Peyer's patch (tissue), 4 donors: Measurements from ENCODE around the gene SMAD3.

Experiments used
- POLR2A ChIP-seq, 2 donors: fragments of 450-650 bp; IDR thresholded peaks; one replicate each; pipeline ENCODE4 v1.5.1; 2017; ENCODE audit warnings: antibody characterized with exemption in 2 of 2, mild to moderate bottlenecking in 2 of 2, moderate library complexity in 2 of 2
- TF ChIP-seq, protein P1 (sequence below), 6 experiments: fragments of 450-650 bp in 4 of 6; fragments of 200-600 bp in 2 of 6; sonication (generic) in 1 of 6; IDR thresholded peaks; one replicate each; pipeline ENCODE4 v1.5.1; 2017 to 2019; ENCODE audit warnings: antibody characterized with exemption in 6 of 6, mild to moderate bottlenecking in 3 of 6, moderate library complexity in 1 of 6

DNA sequence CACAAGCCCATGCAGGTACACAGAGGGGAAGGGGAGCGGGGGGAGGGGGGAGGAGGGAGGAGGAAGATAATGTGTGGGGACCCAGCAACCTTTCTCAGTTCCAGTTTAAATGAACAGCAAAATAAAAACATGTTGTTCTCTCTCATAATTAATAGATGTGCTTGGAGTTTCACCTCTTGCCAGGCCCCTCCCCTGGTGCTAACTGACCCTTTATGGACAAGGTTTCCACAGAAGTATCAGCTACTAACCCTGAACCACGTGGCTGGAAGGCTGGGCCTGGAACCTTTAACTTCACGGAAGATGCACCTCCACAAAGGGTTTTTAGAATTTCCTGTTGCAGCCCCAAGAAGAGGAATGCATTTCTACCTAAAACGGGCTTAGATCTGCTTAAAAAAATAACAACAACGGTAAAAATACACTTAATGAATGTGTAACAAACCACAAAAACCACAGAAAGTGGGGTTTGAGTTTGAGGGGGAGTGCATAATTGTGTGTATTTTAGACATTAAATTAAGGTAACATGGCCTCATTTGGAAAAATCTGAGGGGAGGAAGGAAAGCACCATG, 14.8 kb upstream of the SMAD3 start:
- TF ChIP-seq, protein P1, sequence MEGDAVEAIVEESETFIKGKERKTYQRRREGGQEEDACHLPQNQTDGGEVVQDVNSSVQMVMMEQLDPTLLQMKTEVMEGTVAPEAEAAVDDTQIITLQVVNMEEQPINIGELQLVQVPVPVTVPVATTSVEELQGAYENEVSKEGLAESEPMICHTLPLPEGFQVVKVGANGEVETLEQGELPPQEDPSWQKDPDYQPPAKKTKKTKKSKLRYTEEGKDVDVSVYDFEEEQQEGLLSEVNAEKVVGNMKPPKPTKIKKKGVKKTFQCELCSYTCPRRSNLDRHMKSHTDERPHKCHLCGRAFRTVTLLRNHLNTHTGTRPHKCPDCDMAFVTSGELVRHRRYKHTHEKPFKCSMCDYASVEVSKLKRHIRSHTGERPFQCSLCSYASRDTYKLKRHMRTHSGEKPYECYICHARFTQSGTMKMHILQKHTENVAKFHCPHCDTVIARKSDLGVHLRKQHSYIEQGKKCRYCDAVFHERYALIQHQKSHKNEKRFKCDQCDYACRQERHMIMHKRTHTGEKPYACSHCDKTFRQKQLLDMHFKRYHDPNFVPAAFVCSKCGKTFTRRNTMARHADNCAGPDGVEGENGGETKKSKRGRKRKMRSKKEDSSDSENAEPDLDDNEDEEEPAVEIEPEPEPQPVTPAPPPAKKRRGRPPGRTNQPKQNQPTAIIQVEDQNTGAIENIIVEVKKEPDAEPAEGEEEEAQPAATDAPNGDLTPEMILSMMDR (IDR thresholded peaks at IDR 0.05) = no peak
- TF ChIP-seq POLR2A (IDR thresholded peaks at IDR 0.05) = no peak
